Activated CD4-positive, alpha-beta T cell treated with anti-CD3 and anti-CD28 coated beads, Interleukin-2, amount 50 U/mL, for 16 hours (primary cell): ENCODE measurements around the gene EYA4.

Experiments
- DNase-seq: peaks from one replicate; pipeline ENCODE4 v3.0.0-alpha.2; 2020

The EYA4 gene

GRCh38 chr6:133467982-133468380 lies 226.8 kb downstream of the EYA4 start:
- DNase-seq: no peak

DNA sequence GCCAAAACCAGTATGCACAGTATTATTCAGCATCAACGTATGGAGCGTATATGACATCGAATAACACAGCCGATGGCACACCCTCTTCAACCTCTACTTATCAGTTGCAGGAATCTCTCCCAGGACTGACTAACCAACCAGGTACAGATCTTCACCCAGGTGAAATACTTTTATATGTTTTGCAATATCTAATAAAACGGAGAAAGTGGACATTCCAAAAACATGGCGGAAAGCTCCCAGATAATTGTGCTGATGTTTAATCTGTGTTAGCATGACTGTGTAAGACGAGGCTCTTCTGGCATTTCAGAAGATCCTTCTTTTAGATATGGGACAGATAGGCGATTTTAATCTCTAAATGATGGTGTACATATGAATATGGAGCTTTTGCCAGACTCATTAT lies 227.4 kb downstream of the EYA4 start:
- DNase-seq: no peak

GRCh38 chr6:133474516-133474915 lies 233.4 kb downstream of the EYA4 start:
- DNase-seq: no peak

- no peak for DNase-seq
Observed at GRCh38 chr6:133478673-133479072, 237.5 kb downstream of the EYA4 start.

DNA sequence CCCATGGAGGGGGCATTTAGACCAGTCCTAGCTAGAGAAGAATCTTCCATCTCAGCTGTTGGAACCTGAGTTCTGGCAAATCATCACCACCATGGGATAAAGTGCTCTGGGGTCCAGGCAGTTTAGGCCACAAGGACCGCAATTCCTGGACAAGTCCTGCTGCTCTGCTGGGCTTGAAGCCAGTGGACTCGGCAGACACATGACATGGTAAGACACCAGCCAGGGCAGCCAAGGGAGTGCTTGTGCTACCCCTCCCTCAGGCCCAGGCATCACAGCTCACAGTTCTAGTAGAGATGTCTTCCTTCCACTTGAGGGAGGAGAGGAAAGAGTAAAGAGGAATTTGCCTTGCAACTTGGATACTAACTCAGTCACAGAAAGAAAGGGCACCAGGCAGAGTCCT lies 246.0 kb downstream of the EYA4 start:
- no peak for DNase-seq

- DNase-seq: no peak
Observed at GRCh38 chr6:133495205-133495903, 254.2 kb downstream of the EYA4 start.

DNA sequence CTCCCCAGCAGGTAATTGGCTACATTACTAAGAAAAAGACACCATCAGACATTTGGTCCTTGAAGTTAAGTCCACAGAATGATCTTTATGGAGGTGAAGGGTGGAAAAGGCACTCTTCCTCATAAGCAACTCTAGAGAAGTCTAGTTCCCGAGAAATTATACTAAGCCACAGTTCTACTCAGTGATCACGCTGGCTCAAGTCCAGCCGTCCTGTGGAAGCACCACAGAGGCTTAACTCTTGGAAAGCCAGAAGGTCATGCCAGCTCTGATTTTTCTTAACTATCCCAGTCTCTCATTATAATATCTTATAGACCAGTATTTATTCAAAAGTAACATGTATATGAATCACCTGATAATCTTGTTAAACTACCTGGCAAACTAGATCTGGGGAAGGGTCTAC lies 258.5 kb downstream of the EYA4 start:
- no peak for DNase-seq

DNA sequence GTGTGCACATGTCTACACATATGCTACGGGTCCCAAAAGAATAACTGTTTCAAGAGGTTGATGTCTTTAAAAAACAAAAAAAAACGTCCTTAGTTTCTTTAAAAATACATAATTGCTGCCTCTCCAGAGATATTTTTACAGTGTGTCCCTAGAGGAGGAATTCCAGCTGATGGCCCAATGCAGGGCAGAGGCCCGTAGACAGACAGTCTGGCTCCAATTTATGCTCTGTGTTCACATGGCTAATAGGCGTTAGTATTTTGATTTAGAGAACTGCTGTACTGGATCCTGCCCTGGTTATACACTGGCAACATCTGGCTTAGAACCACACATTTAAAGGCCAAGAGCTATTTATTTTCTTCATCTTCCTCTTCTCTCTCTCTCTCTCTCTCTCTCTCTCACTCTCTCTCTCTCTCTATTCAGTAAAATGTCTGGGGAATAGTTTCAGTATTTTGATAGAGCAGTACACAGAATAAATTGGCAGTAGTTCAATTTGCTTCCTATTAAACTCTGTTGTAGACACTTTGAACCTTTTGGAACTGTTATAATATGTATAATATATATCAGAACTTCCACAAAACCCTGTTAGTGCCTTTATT lies 260.6 kb downstream of the EYA4 start:
- DNase-seq: no peak

DNA sequence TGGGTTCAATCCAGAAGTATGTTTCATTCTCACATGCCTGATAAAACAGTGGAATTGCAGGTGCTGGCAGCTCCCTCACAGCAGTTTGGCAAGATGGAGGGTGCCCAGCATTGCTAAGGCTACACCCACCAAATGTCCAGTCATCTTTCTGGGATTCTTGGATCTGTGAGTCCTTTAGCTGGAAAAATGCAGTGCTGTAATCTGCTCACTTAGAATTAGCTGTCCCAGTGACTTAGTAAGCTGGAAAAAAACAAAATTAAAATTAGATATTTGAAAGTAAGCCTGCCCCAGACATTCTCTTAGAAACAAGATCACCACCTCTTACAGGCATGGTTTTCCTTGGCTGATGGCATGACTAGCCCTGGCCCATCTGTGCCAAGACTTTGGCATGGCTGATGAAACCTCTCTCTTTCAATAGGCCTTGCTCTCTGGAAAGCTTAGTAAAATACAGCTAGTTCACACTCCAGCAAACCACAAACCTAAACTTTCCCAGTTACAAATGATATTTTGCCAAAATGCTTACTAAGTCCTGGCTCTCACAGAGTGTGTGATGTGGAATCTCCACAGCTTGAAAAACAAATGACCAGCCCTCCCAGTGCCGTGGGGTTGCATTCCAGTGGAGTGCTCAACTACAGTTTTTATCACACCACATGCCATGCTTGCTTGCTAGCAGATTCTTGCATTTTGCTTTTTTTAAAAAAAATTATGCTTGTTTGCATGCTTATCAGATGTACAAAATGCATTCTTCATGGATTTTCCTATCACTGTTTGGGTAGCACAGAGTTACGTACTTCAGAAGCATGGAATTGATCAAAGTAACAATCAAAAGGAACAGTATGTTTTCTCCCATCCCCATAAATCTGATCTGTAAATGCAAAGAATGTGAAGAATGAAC lies 261.5 kb downstream of the EYA4 start:
- no peak for DNase-seq

DNA sequence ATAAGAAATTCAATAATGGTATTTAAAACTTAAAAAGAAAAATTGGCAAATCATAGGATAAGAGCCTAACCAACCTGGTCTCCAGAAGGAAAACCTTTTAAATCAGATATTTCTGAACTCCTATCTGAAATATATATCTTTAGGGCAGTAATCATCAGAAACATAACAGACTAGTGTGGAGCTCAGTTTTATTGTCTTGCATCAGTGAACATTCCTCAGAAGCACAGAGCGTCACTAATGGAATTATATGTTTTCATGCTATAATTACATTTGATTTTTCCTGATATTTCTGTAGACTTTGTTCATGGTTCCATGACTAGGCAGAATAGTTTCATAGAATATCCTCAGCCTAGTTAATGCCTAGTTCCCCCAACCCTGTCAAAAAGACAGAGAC lies 262.2 kb downstream of the EYA4 start:
- DNase-seq: no peak

GRCh38 chr6:133504158-133504557 lies 263.0 kb downstream of the EYA4 start:
- no peak for DNase-seq

DNA sequence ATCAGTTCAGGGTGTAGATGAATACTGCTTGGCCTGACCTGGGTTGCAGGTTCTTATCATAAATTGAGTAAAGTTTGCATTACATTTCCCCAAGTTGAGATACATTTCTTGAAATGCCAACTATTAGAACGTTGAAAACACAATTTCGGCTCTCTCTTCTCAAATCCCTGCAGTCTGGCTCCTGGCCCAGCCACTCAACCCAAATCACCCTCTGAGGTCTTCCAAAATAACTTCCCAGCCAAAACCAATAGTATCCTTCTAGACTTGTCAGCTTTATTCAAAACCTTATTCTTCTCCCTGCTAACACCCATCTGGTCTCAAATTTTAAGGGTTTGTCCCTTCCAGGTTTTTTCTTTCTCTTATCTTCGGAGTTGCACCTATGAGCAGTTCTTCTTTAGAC lies 263.6 kb downstream of the EYA4 start:
- DNase-seq: no peak

GRCh38 chr6:133505681-133506080 lies 264.5 kb downstream of the EYA4 start:
- DNase-seq: no peak

DNA sequence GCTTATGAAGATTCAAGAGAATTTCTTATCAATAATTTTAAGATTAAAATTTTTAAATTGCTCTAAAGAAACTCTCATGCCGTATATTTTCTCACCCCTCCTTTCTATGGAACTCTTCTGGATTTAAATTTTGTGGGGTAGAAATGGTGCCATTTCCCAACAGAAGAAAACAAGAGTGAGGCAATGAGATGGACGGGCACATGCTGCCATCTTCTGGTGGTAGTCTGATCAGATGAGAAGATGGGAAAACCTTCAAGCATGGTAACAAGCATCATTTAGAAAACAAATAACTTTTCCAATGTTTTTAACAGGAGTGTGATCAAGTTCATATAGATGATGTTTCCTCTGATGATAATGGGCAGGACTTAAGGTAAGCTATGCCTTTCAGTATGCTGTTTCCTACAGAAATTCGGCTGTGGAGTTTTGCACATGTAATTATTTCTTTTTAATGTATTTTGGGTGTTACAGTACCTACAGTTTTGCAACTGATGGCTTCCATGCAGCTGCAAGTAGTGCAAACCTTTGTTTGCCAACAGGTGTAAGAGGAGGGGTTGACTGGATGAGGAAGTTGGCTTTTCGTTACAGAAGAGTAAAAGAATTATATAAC lies 271.4 kb downstream of the EYA4 start:
- peak; percentile 30 for DNase-seq

DNA sequence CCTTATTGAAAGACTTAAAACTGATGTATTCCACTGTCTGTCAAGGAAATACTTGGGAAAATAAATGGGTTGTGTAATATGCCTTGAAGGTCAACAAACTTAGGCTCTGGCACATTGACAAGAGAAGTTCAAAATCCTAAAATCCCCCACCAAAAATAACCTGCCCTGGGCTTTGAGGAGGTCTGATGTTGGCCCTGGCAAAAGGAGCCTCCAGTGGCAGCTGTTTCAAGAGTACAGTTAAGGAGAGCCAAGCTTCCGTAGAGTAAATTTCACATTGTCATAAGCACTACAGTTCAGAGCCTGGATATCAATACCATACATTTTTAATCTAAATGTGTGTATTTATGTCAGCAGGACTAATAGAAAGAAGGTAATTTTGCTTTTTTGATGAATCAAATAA lies 282.7 kb downstream of the EYA4 start:
- no peak for DNase-seq

GRCh38 chr6:133526436-133526835 lies 285.3 kb downstream of the EYA4 start:
- no peak for DNase-seq

DNA sequence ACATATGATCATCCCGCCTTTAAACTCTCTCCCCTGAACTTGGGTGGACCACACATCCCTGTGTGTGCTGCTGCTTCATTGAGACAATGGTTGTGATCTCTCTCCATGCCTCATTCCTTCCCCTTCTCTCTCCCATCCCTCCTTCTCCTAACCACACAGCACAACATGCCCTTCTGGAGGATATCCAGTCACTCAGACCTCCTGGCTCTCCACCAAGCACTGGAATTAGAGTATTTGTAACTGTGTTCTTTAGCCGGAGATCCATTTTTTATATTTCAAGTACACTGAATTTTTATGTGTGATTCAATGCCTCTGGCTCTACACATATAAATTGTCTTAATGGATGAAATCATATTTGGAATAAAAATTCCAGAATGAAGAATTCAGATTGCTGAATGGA lies 287.4 kb downstream of the EYA4 start:
- DNase-seq: no peak

DNA sequence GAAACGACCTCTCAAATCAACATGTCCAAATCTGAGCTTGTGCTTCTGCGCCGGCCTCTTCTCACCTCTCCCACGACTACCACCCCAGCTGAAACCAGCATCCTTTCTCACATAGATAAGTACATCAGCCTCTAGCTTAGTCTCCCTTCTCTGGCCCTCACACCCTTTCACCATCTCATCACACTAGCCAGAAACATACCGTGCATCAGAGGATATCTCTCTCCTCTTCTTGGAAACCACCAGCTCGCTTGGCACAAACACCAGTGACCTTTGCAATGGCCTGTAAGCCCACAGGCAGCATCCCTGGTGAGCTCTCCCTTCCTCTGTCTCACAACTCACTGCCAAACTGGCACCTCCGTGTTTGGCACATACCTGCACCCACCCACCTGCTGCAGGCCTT lies 291.8 kb downstream of the EYA4 start:
- no peak for DNase-seq

- no peak for DNase-seq
Observed at GRCh38 chr6:133539502-133540259, 298.5 kb downstream of the EYA4 start.

- no peak for DNase-seq
Observed at GRCh38 chr6:133540361-133540760, 299.2 kb downstream of the EYA4 start.

DNA sequence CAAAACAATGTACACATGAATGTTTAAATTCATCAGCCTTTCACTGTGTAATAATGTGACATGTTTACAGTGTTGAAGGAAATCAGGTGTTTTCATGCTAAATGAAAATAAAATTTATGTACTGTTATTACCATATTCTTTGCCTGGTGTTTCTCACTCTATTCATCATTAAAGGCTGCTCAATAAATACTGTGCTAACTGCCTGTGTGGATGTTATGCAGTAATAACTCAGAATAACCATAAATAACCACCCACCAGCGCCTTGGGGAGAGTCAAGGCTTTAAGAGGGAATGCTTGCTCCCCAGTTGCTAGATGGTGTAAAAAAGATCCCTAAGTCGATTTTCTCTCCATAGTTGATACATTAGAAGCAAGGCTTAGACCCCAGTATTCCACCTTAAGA lies 299.9 kb downstream of the EYA4 start:
- no peak for DNase-seq

- peak; percentile 22 for DNase-seq
Observed at GRCh38 chr6:133542056-133542821, 301.1 kb downstream of the EYA4 start.
